Amniotic stem cell (primary cell): ENCODE measurements around the gene PPP1R3G.
"Not testable (repeated sequence)": the region's sequence is repeated elsewhere in the genome, so short reads cannot be mapped to it uniquely, and the experiment has no call there.

ENCODE experiments used
- DNase-seq: peaks from one replicate; lab custom pipeline; 2025; lab: John Stamatoyannopoulos, UW

PPP1R3G gene

GRCh38 chr6:5120011-5120410, 34.9 kb downstream of the PPP1R3G start:
- DNase-seq: no peak

GRCh38 chr6:5120543-5120942, 35.4 kb downstream of the PPP1R3G start:
- not testable (repeated sequence) for DNase-seq

- DNase-seq: no peak
Measured at GRCh38 chr6:5121479-5121878, 36.3 kb downstream of the PPP1R3G start.

- DNase-seq: no peak
Measured at GRCh38 chr6:5121956-5122355, 36.8 kb downstream of the PPP1R3G start.

GRCh38 chr6:5122504-5123112, 37.5 kb downstream of the PPP1R3G start:
- DNase-seq: no peak

DNA sequence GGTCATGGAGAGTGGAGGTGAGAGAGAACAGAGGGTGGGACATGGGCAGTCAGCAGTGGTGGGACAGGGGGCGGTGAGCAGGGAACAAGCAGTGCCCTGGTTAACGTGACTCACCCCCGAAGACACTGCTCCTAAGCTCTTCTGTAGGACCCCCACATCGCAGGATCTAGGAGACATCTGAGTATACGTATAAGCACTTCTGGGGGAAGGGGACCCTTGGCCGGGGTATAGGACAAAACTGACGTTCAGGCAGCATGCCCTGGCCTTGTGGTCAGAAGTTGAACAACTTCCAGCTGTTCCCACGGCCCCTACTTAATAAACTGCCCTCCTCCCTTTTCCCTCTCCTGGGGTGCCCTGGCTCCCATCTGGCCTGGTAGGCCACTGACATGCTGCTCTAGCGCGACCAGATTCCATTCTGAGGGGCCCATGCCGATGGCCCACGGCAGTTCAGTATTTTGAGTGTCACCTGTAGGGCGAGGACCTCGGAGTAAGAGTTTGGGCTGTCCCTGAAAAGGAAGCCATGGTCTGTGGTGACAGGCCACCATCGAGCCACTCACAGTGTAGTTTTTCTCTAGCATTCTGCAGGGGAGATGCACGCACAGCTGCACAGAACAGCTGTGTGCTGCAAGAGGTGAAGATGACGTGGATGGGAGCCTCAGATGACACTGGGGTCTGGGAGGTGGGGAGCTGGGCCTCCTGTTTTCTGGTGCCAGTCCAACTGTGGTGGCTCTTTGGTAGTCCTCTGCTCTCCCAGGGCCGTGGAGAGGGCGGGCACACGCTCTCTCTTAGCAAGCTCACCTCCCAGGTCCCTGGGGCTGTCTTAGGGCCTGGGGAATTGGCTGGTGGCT, 38.4 kb downstream of the PPP1R3G start:
- DNase-seq: no peak

DNA sequence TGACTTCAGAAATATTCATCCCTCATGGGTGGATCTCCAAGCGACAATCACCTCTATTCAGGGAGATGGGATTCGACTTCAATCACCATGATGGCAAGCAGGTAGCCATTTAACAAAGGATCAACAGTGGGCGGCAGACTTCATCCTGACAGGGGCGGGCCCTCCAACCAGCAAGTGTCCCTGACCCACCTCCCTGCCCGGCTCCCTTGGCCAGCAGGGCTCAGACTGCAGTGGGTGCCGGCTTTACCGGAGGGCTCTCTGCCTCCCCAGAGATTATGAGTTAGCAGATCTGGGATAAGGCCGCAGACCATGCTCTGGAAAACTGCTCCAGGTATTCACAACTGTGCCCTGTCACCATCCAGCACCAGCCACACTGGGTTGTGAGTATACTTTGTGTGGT, 39.4 kb downstream of the PPP1R3G start:
- DNase-seq: no peak

DNA sequence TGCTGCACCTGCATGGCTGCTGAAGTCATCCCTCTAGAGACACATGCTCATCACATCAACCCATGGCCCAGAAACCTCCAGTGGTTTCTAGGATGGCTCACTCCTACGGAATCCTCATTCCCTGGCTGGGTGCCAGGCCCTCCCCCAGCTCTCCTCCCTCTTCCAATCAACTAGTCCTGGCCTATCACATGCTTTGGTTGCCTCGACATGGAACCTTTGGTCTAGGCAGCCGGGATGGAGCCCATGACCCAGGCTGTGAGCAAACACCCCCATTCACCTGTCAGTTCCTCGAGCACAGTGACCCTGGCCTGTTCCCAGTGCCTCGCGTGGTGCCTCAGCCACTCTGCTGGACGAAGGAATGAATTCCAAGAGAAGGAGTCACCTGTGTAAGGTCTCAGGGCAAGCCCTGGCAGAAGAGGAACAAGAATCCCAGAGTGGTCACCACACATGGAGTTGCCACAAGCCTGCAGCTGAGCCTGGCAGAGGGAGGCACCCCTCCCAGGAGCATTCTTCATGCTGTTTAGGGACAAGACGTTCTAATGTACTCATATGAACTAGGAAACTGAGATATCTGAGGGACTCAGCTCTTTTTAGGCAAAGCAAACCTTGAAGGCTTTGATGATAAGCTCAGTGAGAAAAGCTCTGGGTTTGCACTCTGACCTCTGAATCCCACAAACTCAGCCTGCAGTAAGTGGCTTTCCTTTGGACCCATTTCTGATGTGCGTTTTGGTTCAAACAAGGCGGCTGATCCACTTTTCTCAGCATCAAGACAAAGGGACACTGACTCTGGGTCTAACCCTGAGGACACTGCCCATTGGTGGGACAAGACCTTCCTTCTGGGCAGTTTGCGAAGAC, 40.2 kb downstream of the PPP1R3G start:
- no peak for DNase-seq

GRCh38 chr6:5126214-5126613, 41.1 kb downstream of the PPP1R3G start:
- no peak for DNase-seq

DNA sequence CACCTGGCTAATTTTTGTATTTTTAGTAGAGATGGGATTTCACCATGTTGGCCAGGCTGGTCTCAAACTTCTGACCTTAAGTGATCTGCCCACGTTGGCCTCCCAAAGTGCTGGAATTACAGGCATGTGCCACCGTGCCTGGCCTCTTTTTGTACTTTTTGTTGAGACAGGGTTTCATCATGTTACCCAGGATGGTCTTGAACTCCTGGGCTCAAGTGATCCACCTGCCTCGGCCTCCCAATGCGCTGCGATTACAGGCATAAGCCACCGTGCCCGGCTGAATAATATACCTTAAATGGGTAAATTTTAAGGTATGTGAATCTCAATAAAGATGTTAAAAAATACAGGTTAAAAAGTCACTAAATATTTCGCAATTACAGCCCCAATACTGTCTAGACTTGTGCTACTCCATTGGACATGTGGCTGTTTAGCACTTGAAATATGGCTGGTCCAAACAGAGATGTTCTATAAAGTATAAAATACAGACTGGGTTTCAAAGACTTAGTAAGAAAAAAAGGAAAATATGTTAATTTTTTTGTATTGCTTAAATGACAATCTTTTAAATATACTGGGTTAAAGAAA, 42.1 kb downstream of the PPP1R3G start:
- no peak for DNase-seq

DNA sequence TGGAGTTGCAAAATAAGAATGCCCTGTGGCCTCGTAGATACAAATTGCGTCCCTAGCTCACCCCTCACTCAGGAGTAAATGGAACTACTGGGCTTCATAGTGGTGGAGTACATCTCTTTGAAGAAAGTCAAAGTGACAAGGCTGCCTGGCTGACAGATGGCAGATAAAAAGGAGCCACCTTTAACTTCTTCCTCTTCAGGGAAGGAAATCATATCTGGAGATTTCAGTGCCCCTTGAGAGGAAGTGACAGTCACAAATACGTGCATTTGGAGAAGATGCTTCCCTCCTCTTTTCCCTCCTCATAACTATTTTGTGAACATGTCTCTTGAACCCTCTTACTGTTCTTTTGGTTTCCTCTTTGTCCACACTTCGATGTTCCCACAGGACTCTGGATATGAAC, 43.2 kb downstream of the PPP1R3G start:
- DNase-seq: no peak

- no peak for DNase-seq
Measured at GRCh38 chr6:5130135-5130866, 45.2 kb downstream of the PPP1R3G start.

DNA sequence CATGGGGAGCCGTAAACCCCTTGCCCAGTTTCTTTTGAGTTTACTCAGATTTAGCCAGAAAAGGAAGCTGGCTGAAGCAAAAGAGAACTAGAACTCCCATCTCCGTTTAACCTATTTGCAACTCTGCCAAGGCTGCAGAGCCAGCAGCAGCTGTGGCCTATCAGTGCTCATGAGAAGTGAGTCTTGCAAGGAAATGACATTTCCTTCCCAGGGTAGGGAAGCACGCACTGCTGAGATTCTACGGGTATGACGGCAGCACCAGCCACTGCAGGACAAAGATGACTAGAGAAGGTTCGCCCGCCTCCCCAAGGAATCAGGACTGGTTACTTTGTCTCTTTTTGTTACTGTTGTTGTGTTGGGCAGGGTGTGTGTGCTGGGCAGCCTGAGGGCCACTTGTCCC, 47.6 kb downstream of the PPP1R3G start:
- no peak for DNase-seq

- DNase-seq: no peak
Measured at GRCh38 chr6:5133943-5134342, 48.8 kb downstream of the PPP1R3G start.

- DNase-seq: no peak
Measured at GRCh38 chr6:5135788-5136376, 50.7 kb downstream of the PPP1R3G start.

DNA sequence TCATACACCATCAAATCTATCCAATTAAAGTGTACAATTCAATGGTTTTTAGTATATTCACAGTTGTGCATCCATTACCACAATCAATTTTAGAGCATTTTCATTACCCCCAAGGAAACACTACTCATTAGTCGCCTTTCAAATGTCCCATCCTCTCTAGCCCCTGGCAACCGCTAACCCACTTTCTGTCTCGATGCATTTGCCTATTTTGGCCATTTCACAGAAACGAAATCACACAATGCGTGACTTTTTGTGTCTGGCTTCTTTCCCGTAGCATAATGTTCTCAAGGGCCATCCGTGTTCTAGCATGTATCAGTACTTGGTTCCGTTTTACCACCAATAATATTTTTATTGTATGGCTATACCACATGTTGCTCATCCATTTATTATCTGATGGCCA, 51.7 kb downstream of the PPP1R3G start:
- DNase-seq: no peak
